ENCODE results near the gene LONP1. TPM values are rescaled to one million over a fixed set of nuclear protein-coding genes. Genes with fewer than 3 reads are reported as not detected.
"Not testable (repeated sequence)": the region's sequence is repeated elsewhere in the genome, so short reads cannot be mapped to it uniquely, and the experiment has no call there.

Gene LONP1
- total RNA-seq, 2 experiments from 2014 or later, result 324 to 342 TPM

DNA sequence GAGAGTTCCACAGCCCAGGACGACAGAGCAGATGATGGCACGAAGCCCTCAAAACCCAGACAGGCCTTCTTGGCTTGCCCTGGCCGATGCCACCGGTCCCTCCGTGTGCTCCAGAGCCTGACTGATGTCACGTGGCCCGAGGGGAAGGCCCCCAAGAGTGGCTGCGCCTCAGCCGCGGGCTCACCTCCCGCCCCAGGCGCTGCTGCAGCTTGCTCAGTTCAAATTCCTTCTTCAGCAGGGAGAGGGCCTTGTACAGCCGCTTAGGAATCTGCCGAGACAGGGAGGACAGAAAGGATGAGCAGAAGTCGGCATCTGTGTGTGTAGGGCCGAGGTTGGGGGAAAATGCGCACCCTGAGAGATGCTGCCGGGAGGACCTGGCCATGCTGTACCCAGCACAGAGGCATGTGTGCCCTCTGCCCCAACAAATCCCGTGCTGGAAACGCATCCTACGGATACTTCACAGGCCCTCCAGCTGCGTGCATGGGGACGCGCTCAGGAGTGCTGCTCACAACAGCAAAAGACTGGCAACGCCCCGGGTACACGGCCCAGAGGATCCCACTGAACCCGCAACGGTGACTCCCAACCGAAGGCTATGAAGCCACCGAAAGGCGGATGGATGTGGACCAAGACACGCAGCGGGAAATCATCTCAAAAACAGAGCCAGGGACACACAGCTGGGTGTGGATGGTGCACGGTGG, 12.9 kb downstream of the LONP1 start:
- ChIA-PET POLR2A (interaction anchor here (1.1 to 18.8 kb wide), 3 partner anchors 11 to 28 kb away, joined by 4 to 516 read pairs (median 82); partner anchors contain the start of genes CATSPERD, HSD11B1L, LONP1 and RPL36), CTCF (interaction anchor here (1.2 kb wide), 1 partner anchor 17 kb away, joined by 3 read pairs; the partner anchor contains the start of gene RPL36)
- DNase-seq, result no peak
- no peak overlapping the region for H3K4me3 Mint-ChIP-seq
- H3K27ac Mint-ChIP-seq, result no peak overlapping the region
- no peaks in the 10 kb centered on the region for H3K27me3 Mint-ChIP-seq
- peaks cover 52% of the 10 kb centered on the region for H3K36me3 Mint-ChIP-seq (ENCODE audit: low read depth)
- no peak for ATAC-seq
- intact Hi-C loops (cut with micrococcal nuclease), result no loop called here
- TF ChIP-seq CTCF (IDR thresholded peaks at IDR 0.05), result no peak
- H3K4me1 Mint-ChIP-seq (ENCODE audit: low read depth), result no peaks in the 10 kb centered on the region
- no peaks in the 10 kb centered on the region for H3K9me3 Mint-ChIP-seq

DNA sequence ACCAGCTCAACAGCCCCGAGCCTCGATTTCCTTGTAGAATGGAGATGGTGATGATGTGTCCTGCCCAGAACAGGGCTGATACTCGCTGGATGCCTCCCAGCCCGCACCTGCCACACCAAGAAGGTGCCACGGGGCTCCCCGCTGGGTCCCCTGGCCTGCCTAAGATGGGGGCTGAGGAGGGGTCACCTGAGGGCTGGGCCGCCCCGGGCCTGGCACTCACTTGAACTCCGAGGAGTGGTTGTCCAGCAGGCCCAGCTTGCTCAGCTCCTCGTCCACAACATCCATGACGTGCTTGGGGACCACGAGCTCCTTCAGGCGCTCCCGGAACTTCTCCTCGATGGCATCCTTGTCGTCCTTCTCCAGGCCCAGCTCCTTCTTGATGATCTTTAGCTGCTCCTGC, 14.4 kb downstream of the LONP1 start:
- ChIA-PET POLR2A (interaction anchor here (2.6 to 18.8 kb wide), 3 partner anchors 8 to 15 kb away, joined by 17 to 516 read pairs (median 82); partner anchors contain the start of genes CATSPERD, HSD11B1L, LONP1 and RPL36), CTCF (interaction anchor here (1.7 kb wide), 1 partner anchor 16 kb away, joined by 4 read pairs; the partner anchor contains the start of gene RPL36)
- no peak overlapping the region for H3K27ac Mint-ChIP-seq
- peaks cover 56% of the 10 kb centered on the region for H3K36me3 Mint-ChIP-seq (ENCODE audit: low read depth)
- no peaks in the 10 kb centered on the region for H3K4me1 Mint-ChIP-seq (ENCODE audit: low read depth)
- no peak for ATAC-seq
- H3K9me3 Mint-ChIP-seq, result no peaks in the 10 kb centered on the region
- intact Hi-C loops (cut with micrococcal nuclease), result no loop called here
- no peaks in the 10 kb centered on the region for H3K27me3 Mint-ChIP-seq
- TF ChIP-seq CTCF (IDR thresholded peaks at IDR 0.05), result no peak
- no peak for DNase-seq
- H3K4me3 Mint-ChIP-seq, result no peak overlapping the region

- peaks cover 55% of the 10 kb centered on the region for H3K36me3 Mint-ChIP-seq (ENCODE audit: low read depth)
- DNase-seq, result no peak
- no peak for ATAC-seq
- H3K4me1 Mint-ChIP-seq (ENCODE audit: low read depth), result no peaks in the 10 kb centered on the region
- no peak overlapping the region for H3K27ac Mint-ChIP-seq
- ChIA-PET POLR2A (interaction anchor here (1.1 to 18.8 kb wide), 5 partner anchors 8 to 15 kb away, joined by 3 to 516 read pairs (median 17); partner anchors contain the start of genes CATSPERD, HSD11B1L, LONP1 and RPL36), CTCF (no interaction called here)
- H3K9me3 Mint-ChIP-seq, result no peaks in the 10 kb centered on the region
- no peak overlapping the region for H3K4me3 Mint-ChIP-seq
- H3K27me3 Mint-ChIP-seq, result no peaks in the 10 kb centered on the region
- intact Hi-C loops (cut with micrococcal nuclease), result no loop called here
- TF ChIP-seq CTCF (IDR thresholded peaks at IDR 0.05), result no peak
Measured at GRCh38 chr19:5703819-5704818, 15.8 kb downstream of the LONP1 start.

- H3K4me1 Mint-ChIP-seq (ENCODE audit: low read depth); CTCF ChIA-PET; ATAC-seq; H3K4me3 Mint-ChIP-seq; intact Hi-C loops (cut with micrococcal nuclease); DNase-seq; H3K27me3 Mint-ChIP-seq; H3K9me3 Mint-ChIP-seq; H3K27ac Mint-ChIP-seq: not testable (repeated sequence)
- H3K36me3 Mint-ChIP-seq (ENCODE audit: low read depth), result peaks cover 56% of the 10 kb centered on the region
- POLR2A ChIA-PET, result interaction anchor here (1.3 kb wide), 1 partner anchor 11 kb away, joined by 5 read pairs; no protein-coding TSS in a partner anchor
Measured at GRCh38 chr19:5702053-5702410, 17.9 kb downstream of the LONP1 start.

DNA sequence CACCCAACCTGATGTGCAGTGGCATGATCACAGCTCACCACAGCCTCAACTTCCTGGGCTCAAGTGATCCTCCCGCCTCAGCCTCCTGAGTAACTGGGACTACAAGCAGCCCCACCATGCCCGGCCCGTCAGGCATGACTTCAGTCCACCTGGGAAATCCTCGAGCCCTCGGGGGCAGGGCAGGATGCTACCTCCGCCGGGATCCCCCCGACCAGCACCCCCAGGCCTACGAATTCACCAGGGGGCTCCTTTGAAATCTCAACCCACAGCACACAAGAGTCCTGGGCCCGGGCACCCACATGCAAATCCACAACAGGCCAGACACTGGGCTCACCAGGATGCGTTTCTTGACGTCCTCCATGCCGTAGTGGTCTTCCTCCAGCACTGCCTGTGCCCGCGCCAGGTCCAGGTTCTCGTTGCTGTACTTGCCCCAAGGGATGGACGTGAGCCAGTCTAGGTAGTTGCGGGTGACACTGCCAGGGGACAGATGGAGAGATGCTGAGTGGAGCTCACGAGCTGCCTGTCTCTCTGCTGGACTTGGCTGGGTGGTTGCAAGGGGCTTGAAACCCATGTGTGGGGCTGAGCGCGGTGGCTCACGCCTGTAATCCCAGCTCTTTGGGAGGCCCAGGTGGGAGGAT, 19.4 kb downstream of the LONP1 start:
- DNase-seq (no peak), ATAC-seq (no peak)
- no peak overlapping the region for H3K27ac Mint-ChIP-seq
- no peak overlapping the region for H3K4me3 Mint-ChIP-seq
- H3K4me1 Mint-ChIP-seq (ENCODE audit: low read depth), result no peaks in the 10 kb centered on the region
- no peaks in the 10 kb centered on the region for H3K27me3 Mint-ChIP-seq
- POLR2A ChIA-PET, result interaction anchor here (3.1 to 20.6 kb wide), 2 partner anchors 10 to 12 kb away, joined by 14 to 516 read pairs; partner anchors contain the start of genes CATSPERD, LONP1 and RPL36
- intact Hi-C loops (cut with micrococcal nuclease), result no loop called here
- CTCF ChIA-PET, result interaction anchor here (2.0 to 2.2 kb wide), 2 partner anchors 11 kb away, joined by 6 to 11 read pairs; no protein-coding TSS in a partner anchor
- no peaks in the 10 kb centered on the region for H3K9me3 Mint-ChIP-seq
- no peak for TF ChIP-seq CTCF (IDR thresholded peaks at IDR 0.05)
- H3K36me3 Mint-ChIP-seq (ENCODE audit: low read depth), result peaks cover 52% of the 10 kb centered on the region

Data from activated CD8-positive, alpha-beta T cell treated with anti-CD3 and anti-CD28 coated beads for 36 hours (primary cell).